Measurements from ENCODE around the gene GRIN2B. TPM values are rescaled to one million over a fixed set of nuclear protein-coding genes. Genes with fewer than 3 reads are reported as not detected.

GRIN2B gene
- total RNA-seq, 1 donor from 2014 or later: 1.4 TPM

- Mint-ChIP-seq H3K27me3 (ENCODE audit: low read depth, unreplicated experiment) (no peaks in the 10 kb centered on the region), H3K4me3 (ENCODE audit: unreplicated experiment) (no peak overlapping the region), H3K9me3 (ENCODE audit: unreplicated experiment) (no peaks in the 10 kb centered on the region), H3K4me1 (ENCODE audit: low read depth, unreplicated experiment) (peaks cover 30% of the 10 kb centered on the region), H3K27ac (ENCODE audit: unreplicated experiment) (no peak overlapping the region), H3K36me3 (ENCODE audit: low read depth, unreplicated experiment) (no peaks in the 10 kb centered on the region)
- H3K27me3 ChIP-seq (ENCODE audit: insufficient read depth, low read length): no peaks in the 10 kb centered on the region
- no peaks in the 10 kb centered on the region for H3K4me1 ChIP-seq (ENCODE audit: insufficient read depth, low read length)
- FAIRE-seq (no peak), DNase-seq (ENCODE audit: low read depth) (no peak)
- no peaks in the 10 kb centered on the region for H4K20me1 ChIP-seq (ENCODE audit: insufficient read depth, low read length)
- no peak overlapping the region for H3K4me3 ChIP-seq (ENCODE audit: insufficient read depth, low read depth, low read length)
- H3K4me2 ChIP-seq (ENCODE audit: low read length): no peak overlapping the region
- H3K36me3 ChIP-seq (ENCODE audit: insufficient read depth, low read length): no peaks in the 10 kb centered on the region
- no peaks in the 10 kb centered on the region for H3K79me2 ChIP-seq (ENCODE audit: insufficient read depth, low read length)
- H2AFZ ChIP-seq (ENCODE audit: low read depth, low read length): no peak overlapping the region
- no peak overlapping the region for H3K27ac ChIP-seq (ENCODE audit: low read depth, low read length)
- no peaks in the 10 kb centered on the region for H3K9me3 ChIP-seq (ENCODE audit: insufficient read depth, low read depth, low read length)
- H3K9ac ChIP-seq (ENCODE audit: low read length): no peak overlapping the region
- TF ChIP-seq CTCF (IDR thresholded peaks at IDR 0.05; ENCODE audit: insufficient read depth, low read depth, low read length) (no peak), EZH2 (IDR thresholded peaks at IDR 0.05; ENCODE audit: insufficient read depth, low read length) (no peak)
Measured at GRCh38 chr12:13948621-13949020, 32.8 kb downstream of the GRIN2B start.

GRCh38 chr12:13947276-13947946, 34.0 kb downstream of the GRIN2B start:
- Mint-ChIP-seq H3K36me3 (ENCODE audit: low read depth, unreplicated experiment) (no peaks in the 10 kb centered on the region), H3K27ac (ENCODE audit: unreplicated experiment) (no peak overlapping the region), H3K9me3 (ENCODE audit: unreplicated experiment) (no peaks in the 10 kb centered on the region), H3K4me3 (ENCODE audit: unreplicated experiment) (no peak overlapping the region), H3K4me1 (ENCODE audit: low read depth, unreplicated experiment) (peaks cover 28% of the 10 kb centered on the region), H3K27me3 (ENCODE audit: low read depth, unreplicated experiment) (no peaks in the 10 kb centered on the region)
- Histone ChIP-seq H4K20me1 (ENCODE audit: insufficient read depth, low read length) (no peaks in the 10 kb centered on the region), H3K27me3 (ENCODE audit: insufficient read depth, low read length) (no peaks in the 10 kb centered on the region), H3K36me3 (ENCODE audit: insufficient read depth, low read length) (no peaks in the 10 kb centered on the region), H3K9ac (ENCODE audit: low read length) (no peak overlapping the region), H3K4me2 (ENCODE audit: low read length) (no peak overlapping the region), H3K4me1 (ENCODE audit: insufficient read depth, low read length) (no peaks in the 10 kb centered on the region), H3K27ac (ENCODE audit: low read depth, low read length) (no peak overlapping the region), H2AFZ (ENCODE audit: low read depth, low read length) (no peak overlapping the region), H3K9me3 (ENCODE audit: insufficient read depth, low read depth, low read length) (no peaks in the 10 kb centered on the region), H3K79me2 (ENCODE audit: insufficient read depth, low read length) (no peaks in the 10 kb centered on the region), H3K4me3 (ENCODE audit: insufficient read depth, low read depth, low read length) (no peak overlapping the region)
- DNase-seq (ENCODE audit: low read depth): no peak
- TF ChIP-seq EZH2 (IDR thresholded peaks at IDR 0.05; ENCODE audit: insufficient read depth, low read length): no peak
- no peak for TF ChIP-seq CTCF (IDR thresholded peaks at IDR 0.05; ENCODE audit: insufficient read depth, low read depth, low read length)
- no peak for FAIRE-seq

DNA sequence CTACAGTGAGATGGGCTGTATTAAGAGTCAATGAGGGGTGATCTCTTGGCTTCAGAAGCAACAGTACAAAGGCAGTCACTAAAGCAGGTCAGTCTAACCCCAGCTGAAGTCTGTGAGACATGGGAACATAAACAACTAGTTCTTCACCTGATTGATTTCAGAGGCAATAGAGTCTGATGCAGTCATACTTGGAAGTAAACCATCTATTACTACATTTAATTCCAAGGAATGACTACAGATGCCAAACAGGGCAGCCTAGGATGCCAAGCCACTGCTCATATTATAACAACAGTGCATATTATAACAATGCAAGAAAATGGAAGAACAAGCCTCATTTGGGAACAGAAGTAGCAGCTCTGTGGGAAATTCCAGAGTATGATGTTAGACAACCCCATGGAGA, 35.8 kb downstream of the GRIN2B start:
- Histone ChIP-seq H3K36me3 (ENCODE audit: insufficient read depth, low read length) (no peaks in the 10 kb centered on the region), H4K20me1 (ENCODE audit: insufficient read depth, low read length) (no peaks in the 10 kb centered on the region), H3K4me1 (ENCODE audit: insufficient read depth, low read length) (no peaks in the 10 kb centered on the region), H2AFZ (ENCODE audit: low read depth, low read length) (no peak overlapping the region), H3K4me3 (ENCODE audit: insufficient read depth, low read depth, low read length) (no peak overlapping the region), H3K4me2 (ENCODE audit: low read length) (no peak overlapping the region), H3K79me2 (ENCODE audit: insufficient read depth, low read length) (no peaks in the 10 kb centered on the region), H3K9me3 (ENCODE audit: insufficient read depth, low read depth, low read length) (no peaks in the 10 kb centered on the region), H3K27ac (ENCODE audit: low read depth, low read length) (no peak overlapping the region), H3K9ac (ENCODE audit: low read length) (no peak overlapping the region), H3K27me3 (ENCODE audit: insufficient read depth, low read length) (no peaks in the 10 kb centered on the region)
- Mint-ChIP-seq H3K4me3 (ENCODE audit: unreplicated experiment) (no peak overlapping the region), H3K27me3 (ENCODE audit: low read depth, unreplicated experiment) (peaks cover 3% of the 10 kb centered on the region), H3K9me3 (ENCODE audit: unreplicated experiment) (no peaks in the 10 kb centered on the region), H3K36me3 (ENCODE audit: low read depth, unreplicated experiment) (no peaks in the 10 kb centered on the region), H3K27ac (ENCODE audit: unreplicated experiment) (no peak overlapping the region), H3K4me1 (ENCODE audit: low read depth, unreplicated experiment) (peaks cover 19% of the 10 kb centered on the region)
- TF ChIP-seq CTCF (IDR thresholded peaks at IDR 0.05; ENCODE audit: insufficient read depth, low read depth, low read length): no peak
- no peak for TF ChIP-seq EZH2 (IDR thresholded peaks at IDR 0.05; ENCODE audit: insufficient read depth, low read length)
- DNase-seq (ENCODE audit: low read depth) (no peak), FAIRE-seq (no peak)
